GM19463 (cell line): Measurements from ENCODE around the gene SARNP.
"Not testable (repeated sequence)": the region's sequence is repeated elsewhere in the genome, so short reads cannot be mapped to it uniquely, and the experiment has no call there.

ENCODE experiments used
- ATAC-seq: cut with Tn5 transposase; IDR thresholded peaks from one replicate; pipeline ENCODE4 v1.9.1; 2021; ENCODE audit warnings: mild to moderate bottlenecking, moderate library complexity; ENCODE audit not compliant: unreplicated experiment

SARNP gene

GRCh38 chr12:55797550-55797949 is 20.0 kb downstream of the SARNP start:
- no peak for ATAC-seq

DNA sequence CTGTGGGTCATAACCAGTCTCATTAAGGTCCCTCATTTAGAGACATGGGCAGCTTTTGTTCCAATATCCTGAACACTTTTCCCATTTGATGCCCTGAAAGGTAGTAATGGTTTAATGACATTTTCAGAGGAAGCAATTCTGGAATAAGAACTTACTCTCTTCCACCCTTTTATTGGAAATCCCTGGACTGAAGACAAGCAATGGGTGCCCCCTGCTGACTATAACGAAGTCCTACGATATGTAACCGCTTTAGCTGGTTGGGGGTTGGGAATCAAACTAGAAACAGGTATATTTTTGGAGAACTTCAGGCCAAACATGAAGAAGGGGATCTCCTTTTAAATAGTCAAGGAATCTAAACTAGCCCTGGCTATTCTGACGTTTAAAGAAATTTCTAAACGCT is 20.5 kb downstream of the SARNP start:
- no peak for ATAC-seq

- no peak for ATAC-seq
Measured at GRCh38 chr12:55795950-55796349, 21.6 kb downstream of the SARNP start.

GRCh38 chr12:55789893-55790292 is 27.6 kb downstream of the SARNP start:
- no peak for ATAC-seq

DNA sequence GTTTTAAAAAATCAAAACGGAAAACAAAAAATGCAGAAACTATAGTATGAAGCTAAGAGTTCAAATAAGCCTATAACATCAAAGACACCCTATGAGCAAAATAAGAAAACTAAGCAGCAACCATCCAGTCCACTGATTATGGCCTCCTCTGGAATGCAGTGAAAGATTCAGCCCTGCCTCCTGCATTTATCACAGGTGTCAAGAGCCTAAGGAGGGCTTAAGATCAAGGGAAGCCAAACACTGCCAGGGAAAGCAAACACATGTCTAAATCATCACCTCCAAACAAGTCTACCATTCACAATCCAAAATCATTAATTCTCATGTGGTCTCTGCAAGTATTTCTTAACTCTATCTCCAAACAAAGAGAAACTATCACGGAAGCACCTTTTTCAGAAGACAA is 28.4 kb downstream of the SARNP start:
- no peak for ATAC-seq

DNA sequence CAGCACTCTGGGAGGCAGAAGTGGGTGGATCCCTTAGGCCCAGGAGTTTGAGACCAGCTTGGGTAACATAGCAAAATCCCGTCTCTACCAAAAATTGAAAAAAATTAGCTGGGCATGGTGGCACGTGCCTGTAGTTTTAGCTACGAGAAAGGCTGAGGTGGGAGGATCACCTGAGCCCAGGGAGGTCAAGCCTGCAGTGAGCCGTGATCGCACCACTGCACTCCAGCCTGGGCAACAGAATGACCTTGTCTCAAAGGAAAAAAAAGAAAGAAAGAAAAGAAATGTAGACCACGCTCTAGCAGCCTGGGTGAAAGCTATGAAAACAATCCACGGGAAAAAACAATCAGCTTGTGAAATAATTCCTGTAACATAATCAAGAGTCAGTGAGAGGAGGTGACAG is 29.0 kb downstream of the SARNP start:
- ATAC-seq, result no peak

DNA sequence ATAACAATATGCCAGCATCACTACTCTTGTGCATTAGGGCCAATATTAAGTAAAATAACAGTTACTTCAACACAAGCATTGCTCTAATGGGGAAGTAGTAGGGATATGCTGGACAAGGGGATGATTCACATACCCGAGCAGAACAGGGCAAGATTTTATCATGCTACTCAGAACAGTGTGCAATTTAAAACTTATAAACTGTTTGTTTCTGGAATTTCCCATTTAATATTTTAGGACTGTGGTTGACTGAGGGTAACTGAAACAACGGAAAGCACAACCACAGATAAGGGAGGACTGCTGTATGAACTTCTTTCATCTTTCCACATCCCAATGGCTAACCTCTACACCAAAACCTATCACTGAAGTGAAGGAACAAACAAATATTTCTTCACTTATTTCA is 36.8 kb downstream of the SARNP start:
- ATAC-seq, result no peak

GRCh38 chr12:55777856-55778255 is 39.7 kb downstream of the SARNP start:
- no peak for ATAC-seq

DNA sequence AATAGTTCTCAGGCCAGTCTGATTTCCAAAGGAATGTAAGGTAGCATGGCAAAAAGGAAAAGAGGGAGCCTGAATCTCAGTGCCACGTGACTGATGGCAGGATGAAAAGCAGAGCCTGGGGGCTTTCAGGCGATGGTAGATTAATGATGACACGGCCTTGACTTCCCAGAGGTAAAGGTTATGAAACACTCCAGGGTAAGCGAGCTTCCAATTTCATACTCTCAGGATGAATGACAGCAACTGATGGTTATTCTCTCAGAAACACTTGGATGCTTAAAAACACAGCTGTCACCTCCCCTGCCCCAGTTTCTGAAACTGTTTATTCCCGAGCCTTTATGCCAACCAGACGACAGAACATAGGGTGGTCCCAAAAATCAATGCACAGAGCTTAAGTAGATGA is 45.8 kb downstream of the SARNP start:
- ATAC-seq, result no peak

GRCh38 chr12:55767156-55767555 is 50.4 kb downstream of the SARNP start:
- ATAC-seq, result no peak

GRCh38 chr12:55765736-55766290 is 51.7 kb downstream of the SARNP start:
- ATAC-seq, result no peak

DNA sequence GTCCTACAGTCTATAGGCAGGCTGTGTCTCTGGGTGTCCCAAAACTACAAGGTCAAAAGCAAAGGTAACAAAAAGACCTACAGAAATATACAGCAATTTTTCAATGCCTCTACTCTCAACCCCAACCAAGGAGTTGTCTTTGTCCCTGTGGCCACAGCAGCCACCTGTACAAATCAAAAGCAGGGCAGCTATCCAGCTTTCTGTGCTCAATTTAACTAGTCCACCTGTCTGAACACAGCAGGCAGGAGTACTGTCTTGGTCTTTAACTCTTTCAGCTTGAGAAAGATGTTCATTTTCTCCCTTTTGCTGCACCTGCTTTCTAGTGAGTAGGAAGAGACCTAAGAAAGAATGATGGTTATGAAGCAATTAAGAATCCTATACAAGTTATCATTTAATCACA is 54.9 kb downstream of the SARNP start:
- no peak for ATAC-seq

GRCh38 chr12:55760663-55761062 is 56.9 kb downstream of the SARNP start:
- no peak for ATAC-seq

GRCh38 chr12:55758575-55758974 is 58.9 kb downstream of the SARNP start:
- not testable (repeated sequence) for ATAC-seq

DNA sequence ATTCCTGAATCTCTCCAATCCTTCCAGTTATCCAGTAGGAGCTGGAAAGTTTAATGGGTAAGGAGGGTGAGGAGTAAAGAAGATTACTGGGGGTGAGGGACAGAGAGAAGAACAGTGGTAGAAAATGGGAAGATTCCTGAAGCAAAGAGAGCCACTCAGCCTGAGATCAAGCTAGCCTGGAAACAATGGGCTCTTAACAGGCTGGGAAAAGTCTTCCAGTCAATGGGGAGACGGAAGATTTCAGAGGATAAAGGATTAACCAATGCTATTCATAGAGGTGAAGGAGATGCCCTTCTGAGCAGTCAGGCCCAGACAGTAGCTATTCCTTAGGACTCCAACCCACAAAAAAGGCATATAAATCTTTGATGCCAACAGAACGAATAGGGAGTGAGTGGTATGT is 59.8 kb downstream of the SARNP start:
- no peak for ATAC-seq

DNA sequence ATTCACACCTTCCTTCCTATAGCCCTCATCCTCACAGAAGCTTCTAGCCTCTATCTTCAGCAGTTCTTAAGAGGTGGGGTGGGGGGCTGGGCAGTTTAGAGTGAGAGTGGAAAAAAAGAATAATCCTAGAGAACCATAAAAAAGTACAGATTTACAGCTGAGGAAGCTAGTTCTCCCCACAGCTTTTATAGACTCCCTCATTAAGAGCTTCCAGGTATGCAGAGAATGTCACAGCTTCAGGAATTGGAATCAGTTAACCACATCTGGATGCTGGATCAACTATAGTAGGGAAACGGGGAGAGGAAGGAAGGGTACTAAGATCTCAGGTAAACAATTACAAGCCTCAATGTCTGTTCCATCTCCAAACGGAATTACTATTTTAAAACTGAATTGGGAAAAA is 62.3 kb downstream of the SARNP start:
- ATAC-seq, result no peak

- ATAC-seq, result no peak
Measured at GRCh38 chr12:55748230-55748993, 69.1 kb downstream of the SARNP start.

GRCh38 chr12:55746913-55747231 is 70.7 kb downstream of the SARNP start:
- no peak for ATAC-seq

GRCh38 chr12:55746174-55746912 is 71.2 kb downstream of the SARNP start:
- no peak for ATAC-seq

- no peak for ATAC-seq
Measured at GRCh38 chr12:55745361-55746173, 72.0 kb downstream of the SARNP start.

- no peak for ATAC-seq
Measured at GRCh38 chr12:55744340-55745030, 73.0 kb downstream of the SARNP start.
